ENCODE data around the gene SIGLEC10. TPM values are rescaled to one million over a fixed set of nuclear protein-coding genes. Genes with fewer than 3 reads are reported as not detected.
A peak's percentile ranks its signal among the peaks of the same experiment; 100 is the strongest.

SIGLEC10 gene
- total and polyA plus RNA-seq, 9 of the 15 experiments (the other 6 are each of a cell fraction or from before 2014, with no cell fraction given), result 0.10 to 1.8 (median 0.82) TPM

- TF ChIP-seq E4F1 (CRISPR knock-in tag; IDR thresholded peaks at IDR 0.05; ENCODE audit: borderline replicate concordance) (no peak), TBL1XR1 (IDR thresholded peaks at IDR 0.05; ENCODE audit: low read length in 2 of 2) (no peak), NR2C2 (CRISPR knock-in tag; IDR thresholded peaks at IDR 0.05) (no peak), NR2C2 (tag; IDR thresholded peaks at IDR 0.05) (no peak), ZNF143 (CRISPR knock-in tag; IDR thresholded peaks at IDR 0.05) (no peak), PRPF4 (IDR thresholded peaks at IDR 0.05; ENCODE audit: insufficient read depth, low read depth, low read length, poor library complexity, severe bottlenecking) (no peak), PURB (CRISPR knock-in tag; IDR thresholded peaks at IDR 0.05; ENCODE audit: low read depth) (0 out of 2 replicates have a peak, but pooled peaks have one; percentile 58), SMARCC2 (IDR thresholded peaks at IDR 0.05; ENCODE audit: low read depth) (no peak), RFX5 (IDR thresholded peaks at IDR 0.05; ENCODE audit: low read depth, low read length) (no peak), ZNF282 (CRISPR knock-in tag; IDR thresholded peaks at IDR 0.05) (no peak), BRD9 (IDR thresholded peaks at IDR 0.05; ENCODE audit: low read depth, partially characterized antibody) (no peak), ARID3A (IDR thresholded peaks at IDR 0.05; ENCODE audit: borderline replicate concordance, low read depth, low read length) (no peak), CHD1 (IDR thresholded peaks at IDR 0.05; ENCODE audit: low read length) (no peak), SMARCE1 (IDR thresholded peaks at IDR 0.05) (no peak)
- TF ChIP-seq, protein P1, sequence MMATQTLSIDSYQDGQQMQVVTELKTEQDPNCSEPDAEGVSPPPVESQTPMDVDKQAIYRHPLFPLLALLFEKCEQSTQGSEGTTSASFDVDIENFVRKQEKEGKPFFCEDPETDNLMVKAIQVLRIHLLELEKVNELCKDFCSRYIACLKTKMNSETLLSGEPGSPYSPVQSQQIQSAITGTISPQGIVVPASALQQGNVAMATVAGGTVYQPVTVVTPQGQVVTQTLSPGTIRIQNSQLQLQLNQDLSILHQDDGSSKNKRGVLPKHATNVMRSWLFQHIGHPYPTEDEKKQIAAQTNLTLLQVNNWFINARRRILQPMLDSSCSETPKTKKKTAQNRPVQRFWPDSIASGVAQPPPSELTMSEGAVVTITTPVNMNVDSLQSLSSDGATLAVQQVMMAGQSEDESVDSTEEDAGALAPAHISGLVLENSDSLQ (IDR thresholded peaks at IDR 0.05), result no peak
- TF ChIP-seq, protein P2, sequence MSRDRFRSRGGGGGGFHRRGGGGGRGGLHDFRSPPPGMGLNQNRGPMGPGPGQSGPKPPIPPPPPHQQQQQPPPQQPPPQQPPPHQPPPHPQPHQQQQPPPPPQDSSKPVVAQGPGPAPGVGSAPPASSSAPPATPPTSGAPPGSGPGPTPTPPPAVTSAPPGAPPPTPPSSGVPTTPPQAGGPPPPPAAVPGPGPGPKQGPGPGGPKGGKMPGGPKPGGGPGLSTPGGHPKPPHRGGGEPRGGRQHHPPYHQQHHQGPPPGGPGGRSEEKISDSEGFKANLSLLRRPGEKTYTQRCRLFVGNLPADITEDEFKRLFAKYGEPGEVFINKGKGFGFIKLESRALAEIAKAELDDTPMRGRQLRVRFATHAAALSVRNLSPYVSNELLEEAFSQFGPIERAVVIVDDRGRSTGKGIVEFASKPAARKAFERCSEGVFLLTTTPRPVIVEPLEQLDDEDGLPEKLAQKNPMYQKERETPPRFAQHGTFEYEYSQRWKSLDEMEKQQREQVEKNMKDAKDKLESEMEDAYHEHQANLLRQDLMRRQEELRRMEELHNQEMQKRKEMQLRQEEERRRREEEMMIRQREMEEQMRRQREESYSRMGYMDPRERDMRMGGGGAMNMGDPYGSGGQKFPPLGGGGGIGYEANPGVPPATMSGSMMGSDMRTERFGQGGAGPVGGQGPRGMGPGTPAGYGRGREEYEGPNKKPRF (IDR thresholded peaks at IDR 0.05; ENCODE audit: low read depth, low read length), result no peak
These were observed 52.1 kb downstream of the SIGLEC10 start (continued) for GRCh38 chr19:51365211-51365964.

All from K562 (cell line).